ENCODE results near the gene VTN.

GRCh38 chr17:28335201-28335958, 34.7 kb downstream of the VTN start, which contains the start of the genes IFT20 and TNFAIP1:
- TF ChIP-seq POLR2A (IDR thresholded peaks at IDR 0.05) (peak; percentile 36 to 97 (median 91)), POLR2AphosphoS5 (IDR thresholded peaks at IDR 0.05) (peak; percentile 99)
- TF ChIP-seq, protein P1, sequence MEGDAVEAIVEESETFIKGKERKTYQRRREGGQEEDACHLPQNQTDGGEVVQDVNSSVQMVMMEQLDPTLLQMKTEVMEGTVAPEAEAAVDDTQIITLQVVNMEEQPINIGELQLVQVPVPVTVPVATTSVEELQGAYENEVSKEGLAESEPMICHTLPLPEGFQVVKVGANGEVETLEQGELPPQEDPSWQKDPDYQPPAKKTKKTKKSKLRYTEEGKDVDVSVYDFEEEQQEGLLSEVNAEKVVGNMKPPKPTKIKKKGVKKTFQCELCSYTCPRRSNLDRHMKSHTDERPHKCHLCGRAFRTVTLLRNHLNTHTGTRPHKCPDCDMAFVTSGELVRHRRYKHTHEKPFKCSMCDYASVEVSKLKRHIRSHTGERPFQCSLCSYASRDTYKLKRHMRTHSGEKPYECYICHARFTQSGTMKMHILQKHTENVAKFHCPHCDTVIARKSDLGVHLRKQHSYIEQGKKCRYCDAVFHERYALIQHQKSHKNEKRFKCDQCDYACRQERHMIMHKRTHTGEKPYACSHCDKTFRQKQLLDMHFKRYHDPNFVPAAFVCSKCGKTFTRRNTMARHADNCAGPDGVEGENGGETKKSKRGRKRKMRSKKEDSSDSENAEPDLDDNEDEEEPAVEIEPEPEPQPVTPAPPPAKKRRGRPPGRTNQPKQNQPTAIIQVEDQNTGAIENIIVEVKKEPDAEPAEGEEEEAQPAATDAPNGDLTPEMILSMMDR (IDR thresholded peaks at IDR 0.05 in 8 of 11, conservative IDR thresholded peaks at IDR 0.05 in 3 of 11) = peak in 4 of 11 experiments; percentile 12 to 23 (median 20)
